Neural cell (in vitro differentiated cells): ENCODE measurements around the gene FSHR. TPM values are rescaled to one million over a fixed set of nuclear protein-coding genes. Genes with fewer than 3 reads are reported as not detected.

Experiments
- H2AFZ ChIP-seq: fragments of 200-600, 300-800 bp; sonication (generic), shearing (Covaris generic); 2 replicates; pipeline ENCODE4 v1.6.0; 2014; ENCODE audit warnings: low read depth, mild to moderate bottlenecking, antibody characterized with exemption, low read length, moderate library complexity
- H3F3A ChIP-seq: fragments of 200-600 bp; shearing (Covaris generic); 2 replicates; pipeline ENCODE4 v1.6.1; 2016; ENCODE audit warnings: mild to moderate bottlenecking, moderate library complexity, mixed read lengths, antibody characterized with exemption, low read length; ENCODE audit not compliant: insufficient read depth, poor library complexity, severe bottlenecking
- H3K27ac ChIP-seq: fragments of 200-600, 300-800 bp; sonication (generic), shearing (Covaris generic); 2 replicates; pipeline ENCODE4 v1.5.1; 2014; ENCODE audit warnings: mild to moderate bottlenecking, low read length, moderate library complexity
- H3K27me3 ChIP-seq: fragments of 300-800, 200-600 bp; sonication (generic), shearing (Covaris generic); 2 replicates; pipeline ENCODE4 v1.6.0; 2014; ENCODE audit warnings: mild to moderate bottlenecking, low read depth, low read length, moderate library complexity; ENCODE audit not compliant: insufficient read depth
- H3K36me3 ChIP-seq: fragments of 300-800, 200-600 bp; sonication (generic), shearing (Covaris generic); 2 replicates; pipeline ENCODE4 v1.5.1; 2014; ENCODE audit warnings: mild to moderate bottlenecking, antibody characterized with exemption, low read length, moderate library complexity; ENCODE audit not compliant: insufficient read depth
- H3K4me2 ChIP-seq: fragments of 300-800, 200-600 bp; sonication (generic), shearing (Covaris generic); 2 replicates; pipeline ENCODE4 v1.6.0; 2014; ENCODE audit warnings: mild to moderate bottlenecking, low read length
- H3K4me3 ChIP-seq: fragments of 300-800, 200-600 bp; sonication (generic), shearing (Covaris generic); 2 replicates; pipeline ENCODE4 v1.5.1; 2014; ENCODE audit warnings: mild to moderate bottlenecking, low read length, moderate library complexity
- H3K79me2 ChIP-seq: fragments of 200-600 bp; shearing (Covaris generic); replicated peaks from 2 replicates; pipeline ENCODE4 v1.6.0; 2014; ENCODE audit warnings: mild to moderate bottlenecking, low read length, moderate library complexity; ENCODE audit not compliant: insufficient read depth
- H3K9ac ChIP-seq: fragments of 300-800, 200-600 bp; sonication (generic), shearing (Covaris generic); 2 replicates; pipeline ENCODE4 v1.6.1; 2016; ENCODE audit warnings: mild to moderate bottlenecking, low read length, mixed read lengths
- H3K9me2 ChIP-seq: fragments of 200-600 bp; shearing (Covaris generic); 2 replicates; pipeline ENCODE4 v1.6.1; 2016; ENCODE audit warnings: mild to moderate bottlenecking, low read length, mixed read lengths; ENCODE audit not compliant: insufficient read depth
- H3K9me3 ChIP-seq: fragments of 200-600, 300-800 bp; sonication (generic), shearing (Covaris generic); 2 replicates; pipeline ENCODE4 v1.6.1; 2016; ENCODE audit warnings: mild to moderate bottlenecking, mixed run types, low read length, moderate library complexity, mixed read lengths
- H4K20me1 ChIP-seq: fragments of 200-600 bp; shearing (Covaris generic); 2 replicates; pipeline ENCODE4 v1.6.1; 2016; ENCODE audit warnings: mild to moderate bottlenecking, mixed run types; ENCODE audit not compliant: insufficient read depth
- CTCF ChIP-seq: fragments of 450-650 bp; IDR thresholded peaks from 2 replicates; pipeline ENCODE4 v1.5.1; 2014; ENCODE audit warnings: antibody characterized with exemption, mild to moderate bottlenecking, moderate library complexity; ENCODE audit not compliant: poor library complexity, severe bottlenecking
- EP300 ChIP-seq: fragments of 450-650 bp; conservative IDR thresholded peaks from 2 replicates; pipeline ENCODE4 v1.6.1; 2014; ENCODE audit warnings: antibody characterized with exemption, mild to moderate bottlenecking, moderate library complexity; ENCODE audit not compliant: poor library complexity, severe bottlenecking
- EZH2 ChIP-seq: fragments of 200-600, 300-800 bp; shearing (Covaris generic), sonication (generic); IDR thresholded peaks from 2 replicates; pipeline ENCODE4 v1.6.1; 2014; ENCODE audit warnings: antibody characterized with exemption, low read length, borderline replicate concordance, mild to moderate bottlenecking; ENCODE audit not compliant: insufficient read depth, poor library complexity, severe bottlenecking
- MXI1 ChIP-seq: fragments of 450-650 bp; conservative IDR thresholded peaks from 2 replicates; pipeline ENCODE4 v1.6.1; 2014; ENCODE audit warnings: antibody characterized with exemption, mild to moderate bottlenecking; ENCODE audit not compliant: poor library complexity, severe bottlenecking
- POLR2AphosphoS5 ChIP-seq: IDR thresholded peaks from 2 replicates; pipeline ENCODE4 v1.6.1; 2012
- RAD21 ChIP-seq: fragments of 450-650 bp; conservative IDR thresholded peaks from 2 replicates; pipeline ENCODE4 v1.6.1; 2014; ENCODE audit warnings: antibody characterized with exemption, mild to moderate bottlenecking, moderate library complexity
- SMC3 ChIP-seq: fragments of 450-650 bp; conservative IDR thresholded peaks from 2 replicates; pipeline ENCODE4 v1.6.1; 2014; ENCODE audit warnings: antibody characterized with exemption, mild to moderate bottlenecking, moderate library complexity; ENCODE audit not compliant: poor library complexity
- TAF1 ChIP-seq: IDR thresholded peaks from 2 replicates; pipeline ENCODE4 v1.6.1; 2012; ENCODE audit warnings: low read depth
- polyA plus RNA-seq: library from polyadenylated mRNA; depleted of rRNA; stranded (reverse); fragments of >200 nt; gene quantifications from 2 replicates; pipeline ENCODE4 v1.2.3, GENCODE V29; 2014
- small RNA-seq, 3 experiments: library from RNA; depleted of rRNA; stranded (forward); fragments of <200 nt; gene quantifications; one replicate each; pipeline ENCODE3, GENCODE V24; 2012
- TF ChIP-seq, protein P1 (sequence below): IDR thresholded peaks from 2 replicates; pipeline ENCODE4 v1.6.1; 2012; ENCODE audit warnings: borderline replicate concordance

Gene FSHR
- polyA plus RNA-seq, 1 donor from 2014 or later: not detected

DNA sequence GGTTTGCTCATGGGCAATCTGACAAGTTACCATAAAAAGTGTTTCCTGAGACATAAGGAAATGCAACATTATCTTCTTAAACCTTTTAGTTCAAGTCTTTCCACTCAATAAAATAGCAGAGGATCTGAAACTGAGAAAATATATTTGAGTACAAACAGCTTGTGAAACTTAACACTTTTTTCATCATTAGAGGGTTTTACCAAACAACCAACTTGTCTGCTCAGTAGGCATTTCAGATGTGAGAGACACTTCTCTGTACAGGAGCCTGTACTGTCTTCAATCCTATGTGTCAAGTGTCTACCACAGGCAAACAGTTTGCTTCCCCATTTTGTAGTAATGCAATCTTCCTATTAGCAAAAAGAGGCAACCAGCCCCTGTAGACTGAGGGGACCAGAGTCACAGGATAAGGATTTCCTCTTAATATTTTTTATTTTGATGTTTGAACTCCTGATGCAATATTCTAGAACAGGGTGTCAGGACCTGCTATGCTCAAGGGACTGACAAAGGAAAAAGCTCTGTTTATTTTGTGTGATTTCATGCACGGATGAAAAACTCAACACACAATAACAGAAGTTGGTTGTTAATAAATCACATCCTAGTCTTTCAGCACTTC, 239.7 kb downstream of the FSHR start:
- TF ChIP-seq RAD21 (no peak), POLR2AphosphoS5 (no peak), CTCF (no peak), MXI1 (no peak), EZH2 (no peak), EP300 (no peak), TAF1 (no peak), SMC3 (no peak)
- TF ChIP-seq, protein P1, sequence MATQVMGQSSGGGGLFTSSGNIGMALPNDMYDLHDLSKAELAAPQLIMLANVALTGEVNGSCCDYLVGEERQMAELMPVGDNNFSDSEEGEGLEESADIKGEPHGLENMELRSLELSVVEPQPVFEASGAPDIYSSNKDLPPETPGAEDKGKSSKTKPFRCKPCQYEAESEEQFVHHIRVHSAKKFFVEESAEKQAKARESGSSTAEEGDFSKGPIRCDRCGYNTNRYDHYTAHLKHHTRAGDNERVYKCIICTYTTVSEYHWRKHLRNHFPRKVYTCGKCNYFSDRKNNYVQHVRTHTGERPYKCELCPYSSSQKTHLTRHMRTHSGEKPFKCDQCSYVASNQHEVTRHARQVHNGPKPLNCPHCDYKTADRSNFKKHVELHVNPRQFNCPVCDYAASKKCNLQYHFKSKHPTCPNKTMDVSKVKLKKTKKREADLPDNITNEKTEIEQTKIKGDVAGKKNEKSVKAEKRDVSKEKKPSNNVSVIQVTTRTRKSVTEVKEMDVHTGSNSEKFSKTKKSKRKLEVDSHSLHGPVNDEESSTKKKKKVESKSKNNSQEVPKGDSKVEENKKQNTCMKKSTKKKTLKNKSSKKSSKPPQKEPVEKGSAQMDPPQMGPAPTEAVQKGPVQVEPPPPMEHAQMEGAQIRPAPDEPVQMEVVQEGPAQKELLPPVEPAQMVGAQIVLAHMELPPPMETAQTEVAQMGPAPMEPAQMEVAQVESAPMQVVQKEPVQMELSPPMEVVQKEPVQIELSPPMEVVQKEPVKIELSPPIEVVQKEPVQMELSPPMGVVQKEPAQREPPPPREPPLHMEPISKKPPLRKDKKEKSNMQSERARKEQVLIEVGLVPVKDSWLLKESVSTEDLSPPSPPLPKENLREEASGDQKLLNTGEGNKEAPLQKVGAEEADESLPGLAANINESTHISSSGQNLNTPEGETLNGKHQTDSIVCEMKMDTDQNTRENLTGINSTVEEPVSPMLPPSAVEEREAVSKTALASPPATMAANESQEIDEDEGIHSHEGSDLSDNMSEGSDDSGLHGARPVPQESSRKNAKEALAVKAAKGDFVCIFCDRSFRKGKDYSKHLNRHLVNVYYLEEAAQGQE: no peak
- no peaks in the 10 kb centered on the region for H4K20me1 ChIP-seq

More for the DNA sequence above, 239.7 kb downstream of the FSHR start:
- Histone ChIP-seq H3K27me3 (no peaks in the 10 kb centered on the region), H3K9me3 (peaks cover 3% of the 10 kb centered on the region), H3K9me2 (no peaks in the 10 kb centered on the region), H3K79me2 (no peaks in the 10 kb centered on the region), H3K27ac (no peak overlapping the region), H3K36me3 (no peaks in the 10 kb centered on the region), H3K4me2 (no peak overlapping the region), H3F3A (no peaks in the 10 kb centered on the region), H3K4me3 (no peak overlapping the region), H2AFZ (no peak overlapping the region), H3K9ac (no peak overlapping the region)

Small RNA genes lying within 50 kb of the gene (small RNA-seq; reads per million reads assigned to genes)
- 0 reads per million in 3 experiments for gene MIR548BA
